Tibial nerve (tissue), 4 donors: ENCODE results near the gene RPRD2. TPM values are rescaled to one million over a fixed set of nuclear protein-coding genes. Genes with fewer than 3 reads are reported as not detected.
"Not testable (repeated sequence)": the region's sequence is repeated elsewhere in the genome, so short reads cannot be mapped to it uniquely, and the experiment has no call there.

ENCODE experiments used
- DNase-seq, 2 donors: peaks; one replicate each; pipeline ENCODE4 v3.0.0-alpha.2; 2019; ENCODE audit warnings: low spot score in 2 of 2
- H3K27ac ChIP-seq, 4 donors: fragments of 200-600 bp; sonication (generic) in 3 of 4; one replicate each; pipeline ENCODE4 v1.5.1; 2017 to 2019; ENCODE audit warnings: mild to moderate bottlenecking in 1 of 4
- H3K27me3 ChIP-seq, 2 donors: fragments of 200-600 bp; sonication (generic) in 1 of 2; one replicate each; pipeline versions ENCODE4 v1.5.1 to v1.6.0; 2017 to 2019
- H3K36me3 ChIP-seq, 3 donors: fragments of 200-600 bp; sonication (generic); one replicate each; pipeline ENCODE4 v1.5.1; 2018 to 2019
- H3K4me1 ChIP-seq, 4 donors: fragments of 200-600 bp; sonication (generic) in 3 of 4; one replicate each; pipeline ENCODE4 v1.5.1; 2017 to 2019
- H3K4me3 ChIP-seq, 4 donors: fragments of 200-600 bp; sonication (generic) in 3 of 4; one replicate each; pipeline ENCODE4 v1.5.1; 2017 to 2019; ENCODE audit warnings: mild to moderate bottlenecking in 1 of 4, moderate library complexity in 1 of 4
- H3K9me3 ChIP-seq, 4 donors: fragments of 200-600 bp; sonication (generic) in 3 of 4; one replicate each; pipeline ENCODE4 v1.5.1; 2017 to 2019
- EP300 ChIP-seq, 2 donors: sonication (generic); formaldehyde crosslinking; IDR thresholded peaks; one replicate each; pipeline ENCODE4 v1.6.1; 2017; ENCODE audit warnings: antibody characterized with exemption in 2 of 2, mild to moderate bottlenecking in 1 of 2
- POLR2A ChIP-seq, 2 donors: fragments of 450-650 bp; IDR thresholded peaks; one replicate each; pipeline ENCODE4 v1.6.1; 2017; ENCODE audit warnings: antibody characterized with exemption in 2 of 2, mild to moderate bottlenecking in 2 of 2, moderate library complexity in 2 of 2
- WGBS, 2 donors: methylation state at CpG; one replicate each; pipeline ENCODE4 v1.1.5; 2018; 5-methylcytosine and 5-hydroxymethylcytosine counted together
- total RNA-seq, 4 donors: library from RNA; depleted of rRNA; stranded (reverse); fragments of >200 nt; gene quantifications; one replicate each; pipeline ENCODE4 v1.1.0, GENCODE V29; 2016
- TF ChIP-seq, protein P1 (sequence below), 5 experiments: fragments of 200-600 bp in 3 of 5; fragments of 450-650 bp in 2 of 5; sonication (generic) in 3 of 5; IDR thresholded peaks; one replicate each; pipeline ENCODE4 v1.5.1; 2016 to 2019; ENCODE audit warnings: antibody characterized with exemption in 5 of 5, mild to moderate bottlenecking in 3 of 5, moderate library complexity in 2 of 5

The RPRD2 gene
- total RNA-seq: 10 to 100 TPM; 16.2 to 27.6 (median 24.8) TPM

DNA sequence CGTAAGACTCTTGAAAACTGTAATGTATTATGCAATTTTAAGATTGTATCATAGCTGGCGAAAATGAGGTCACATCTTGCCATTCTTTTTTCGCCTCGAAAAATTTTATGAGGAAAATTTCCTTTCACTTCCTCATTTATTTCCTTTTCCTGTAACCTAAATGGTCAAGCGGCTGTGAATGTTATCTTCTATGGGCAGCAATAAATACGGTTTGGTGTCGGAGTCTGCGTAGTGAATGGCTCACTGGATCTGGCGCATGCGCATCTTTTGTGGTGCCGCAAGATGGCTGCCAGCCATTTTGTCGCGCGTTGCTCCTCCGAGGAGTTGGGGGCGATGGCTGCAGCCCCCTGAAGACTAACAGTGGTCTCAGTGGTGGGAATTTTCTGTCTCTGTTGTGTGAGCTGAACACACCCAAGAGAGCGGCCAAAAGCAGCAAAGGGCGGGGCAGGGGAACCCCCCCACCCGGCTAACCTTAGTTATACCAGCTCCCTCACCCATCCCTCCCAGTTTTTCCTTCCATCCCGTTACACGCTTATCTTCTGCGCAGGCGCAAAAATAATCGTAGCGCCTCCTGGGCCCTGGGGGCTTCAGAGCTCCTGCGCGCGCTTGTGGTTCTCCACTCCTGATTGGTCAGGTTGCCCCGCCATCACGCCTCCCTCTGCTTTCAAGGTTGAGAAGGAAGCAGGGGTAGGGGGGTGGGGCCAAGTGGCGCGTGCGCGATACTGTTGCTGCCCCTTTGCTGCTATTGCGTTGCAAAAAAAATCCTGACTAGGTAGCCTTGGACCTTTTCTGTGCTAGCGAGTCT, at the start of gene RPRD2:
TSS of gene RPRD2 (plus strand) at position 722 of the 805 bp plus-strand sequence. CDS start 568 bp downstream, outside the sequence.
- peaks cover 0 to under 1% (median 0%) of the 10 kb centered on the region in 3 donors for H3K36me3 ChIP-seq
- peak; percentile 67 to 84 for TF ChIP-seq POLR2A (IDR thresholded peaks at IDR 0.05)
- TF ChIP-seq, protein P1, sequence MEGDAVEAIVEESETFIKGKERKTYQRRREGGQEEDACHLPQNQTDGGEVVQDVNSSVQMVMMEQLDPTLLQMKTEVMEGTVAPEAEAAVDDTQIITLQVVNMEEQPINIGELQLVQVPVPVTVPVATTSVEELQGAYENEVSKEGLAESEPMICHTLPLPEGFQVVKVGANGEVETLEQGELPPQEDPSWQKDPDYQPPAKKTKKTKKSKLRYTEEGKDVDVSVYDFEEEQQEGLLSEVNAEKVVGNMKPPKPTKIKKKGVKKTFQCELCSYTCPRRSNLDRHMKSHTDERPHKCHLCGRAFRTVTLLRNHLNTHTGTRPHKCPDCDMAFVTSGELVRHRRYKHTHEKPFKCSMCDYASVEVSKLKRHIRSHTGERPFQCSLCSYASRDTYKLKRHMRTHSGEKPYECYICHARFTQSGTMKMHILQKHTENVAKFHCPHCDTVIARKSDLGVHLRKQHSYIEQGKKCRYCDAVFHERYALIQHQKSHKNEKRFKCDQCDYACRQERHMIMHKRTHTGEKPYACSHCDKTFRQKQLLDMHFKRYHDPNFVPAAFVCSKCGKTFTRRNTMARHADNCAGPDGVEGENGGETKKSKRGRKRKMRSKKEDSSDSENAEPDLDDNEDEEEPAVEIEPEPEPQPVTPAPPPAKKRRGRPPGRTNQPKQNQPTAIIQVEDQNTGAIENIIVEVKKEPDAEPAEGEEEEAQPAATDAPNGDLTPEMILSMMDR (IDR thresholded peaks at IDR 0.05): peak in 2 of 5 experiments; percentile 47 to 63
- peak; percentile 54 to 92 for TF ChIP-seq EP300 (IDR thresholded peaks at IDR 0.05)
- H3K4me1 ChIP-seq: peaks cover 0 to 30% (median 7%) of the 10 kb centered on the region in 4 donors
- DNase-seq: peak; percentile 98
- no peaks in the 10 kb centered on the region for H3K27me3 ChIP-seq
- no peaks in the 10 kb centered on the region for H3K9me3 ChIP-seq
- WGBS, 2 donors: 1% methylated on average over 35 to 36 of the region's 36 CpGs
- H3K27ac ChIP-seq: peak within 1 kb of the TSS; percentile 95 to 97 (median 96)
- peak within 1 kb of the TSS; percentile 76 to 79 (median 78) for H3K4me3 ChIP-seq

DNA sequence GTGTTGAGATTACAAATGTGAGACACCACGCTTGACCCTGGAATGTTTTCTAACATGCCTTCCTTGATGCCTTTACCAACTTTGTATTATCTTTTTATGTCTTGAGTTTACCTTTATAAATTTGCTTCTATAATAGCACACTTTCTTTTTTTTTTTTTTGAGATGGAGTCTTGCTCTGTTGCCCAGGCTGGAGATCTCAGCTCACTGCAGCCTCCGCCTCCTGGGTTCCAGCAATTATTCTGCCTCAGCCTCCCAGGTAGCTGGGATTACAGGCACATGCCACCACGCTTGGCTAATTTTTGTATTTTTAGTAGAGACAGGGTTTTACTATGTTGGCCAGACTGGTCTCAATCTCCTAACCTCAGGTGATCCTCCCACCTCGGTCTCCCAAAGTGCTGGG, 49.3 kb upstream of the RPRD2 start:
- not testable (repeated sequence) for H3K4me3 ChIP-seq, DNase-seq, H3K36me3 ChIP-seq, H3K9me3 ChIP-seq, H3K4me1 ChIP-seq, H3K27ac ChIP-seq, H3K27me3 ChIP-seq
- 95 to 97% methylated on average over 4 of the region's 4 CpGs for WGBS, 2 donors

DNA sequence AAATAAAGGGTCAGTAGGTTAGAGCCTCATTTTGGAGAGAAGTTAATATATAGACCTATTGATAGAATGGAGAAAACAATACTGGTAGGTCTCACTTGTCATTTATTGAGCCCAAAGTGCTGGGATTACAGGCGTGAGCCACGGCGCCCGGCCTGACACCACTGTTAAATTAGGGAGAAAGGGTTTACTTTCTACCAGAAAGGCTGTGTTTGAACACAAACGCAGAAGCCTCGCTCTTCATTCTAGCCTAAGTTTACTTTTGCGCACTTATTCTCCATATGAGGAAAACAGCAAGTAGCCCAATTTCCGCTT, 43.3 kb upstream of the RPRD2 start:
- H3K36me3 ChIP-seq: peaks cover 0 to 14% (median 0%) of the 10 kb centered on the region in 3 donors
- no peaks in the 10 kb centered on the region for H3K9me3 ChIP-seq
- 84 to 87% methylated on average over 8 of the region's 8 CpGs for WGBS, 2 donors
- no peak for TF ChIP-seq EP300 (IDR thresholded peaks at IDR 0.05)
- TF ChIP-seq, protein P1 (IDR thresholded peaks at IDR 0.05): no peak
- no peak for TF ChIP-seq POLR2A (IDR thresholded peaks at IDR 0.05)
- peak overlapping the region in 3 of 4 donors; percentile 89 to 94 (median 90) for H3K27ac ChIP-seq
- no peaks in the 10 kb centered on the region for H3K27me3 ChIP-seq
- peak overlapping the region; percentile 51 to 89 (median 78) for H3K4me3 ChIP-seq
- DNase-seq: no peak
- peaks cover 0 to 36% (median 9%) of the 10 kb centered on the region in 4 donors for H3K4me1 ChIP-seq

DNA sequence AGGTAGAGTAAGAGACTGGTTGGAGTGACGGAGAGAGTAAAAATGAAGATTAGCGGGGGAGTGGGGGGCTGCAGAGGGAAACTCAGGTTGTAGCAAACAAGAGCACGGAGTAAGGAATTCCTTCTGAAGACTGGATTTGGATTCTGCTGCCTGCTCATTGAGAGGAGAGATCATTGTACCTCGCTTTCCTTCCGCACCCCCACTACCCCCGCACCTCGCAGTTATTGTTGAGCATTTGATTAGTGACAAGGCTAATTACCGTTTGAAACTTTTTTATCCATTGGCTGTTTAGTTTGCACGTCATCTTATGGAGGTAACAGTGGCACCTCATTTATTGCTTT, 42.2 kb upstream of the RPRD2 start:
- WGBS, 2 donors: 0% methylated on average over 9 of the region's 9 CpGs

DNA sequence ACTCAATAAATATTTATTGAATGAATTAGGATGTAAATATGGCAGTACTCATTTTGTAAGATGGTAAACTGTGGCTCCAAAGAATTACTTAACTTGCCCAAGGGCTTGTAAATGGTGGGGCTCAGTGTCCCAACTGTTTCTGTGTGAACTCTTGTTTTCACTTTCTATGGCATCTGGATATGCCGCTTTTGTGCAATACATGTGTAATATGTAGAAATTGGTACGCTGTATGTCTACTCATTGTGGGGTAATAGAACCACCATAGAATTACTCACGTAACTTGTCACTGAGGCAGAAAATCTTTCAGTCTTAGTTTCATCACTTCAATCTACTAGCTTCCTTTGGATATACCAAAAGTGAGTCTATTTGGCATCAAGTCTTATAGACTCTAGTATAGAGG, 41.6 kb upstream of the RPRD2 start:
- H3K27ac ChIP-seq: peak overlapping the region in 3 of 4 donors; percentile 89 to 94 (median 90)
- peak overlapping the region; percentile 51 to 89 (median 78) for H3K4me3 ChIP-seq
- TF ChIP-seq, protein P1 (IDR thresholded peaks at IDR 0.05): no peak

More for the DNA sequence above, 42.2 kb upstream of the RPRD2 start:
- H3K36me3 ChIP-seq: peaks cover 0 to 26% (median under 1%) of the 10 kb centered on the region in 3 donors
- TF ChIP-seq, protein P1 (IDR thresholded peaks at IDR 0.05): no peak
- TF ChIP-seq POLR2A (IDR thresholded peaks at IDR 0.05) (no peak), EP300 (IDR thresholded peaks at IDR 0.05) (no peak)
- H3K4me1 ChIP-seq: peaks cover 0 to 36% (median 9%) of the 10 kb centered on the region in 4 donors
- H3K4me3 ChIP-seq: peak overlapping the region; percentile 51 to 89 (median 78)
- H3K27ac ChIP-seq: peak overlapping the region; percentile 55 to 94 (median 90)
- no peak for DNase-seq
- no peaks in the 10 kb centered on the region for H3K9me3 ChIP-seq
- no peaks in the 10 kb centered on the region for H3K27me3 ChIP-seq

More for the DNA sequence above, 41.6 kb upstream of the RPRD2 start:
- Histone ChIP-seq H3K27me3 (no peaks in the 10 kb centered on the region), H3K4me1 (peaks cover 0 to 36% (median 9%) of the 10 kb centered on the region in 4 donors), H3K9me3 (no peaks in the 10 kb centered on the region), H3K36me3 (peaks cover 0 to 31% (median 6%) of the 10 kb centered on the region in 3 donors)
- no peak for DNase-seq
- WGBS, 2 donors: 80 to 88% methylated on average over 3 of the region's 3 CpGs
